Activated CD4-positive, alpha-beta T cell treated with anti-CD3 and anti-CD28 coated beads, Interleukin-2, amount 10 ng/mL, durations not matched to agents 24 days and 14 days (primary cell): ENCODE measurements around the gene SOX10. TPM values are rescaled to one million over a fixed set of nuclear protein-coding genes. Genes with fewer than 3 reads are reported as not detected.
"Not testable (repeated sequence)": the region's sequence is repeated elsewhere in the genome, so short reads cannot be mapped to it uniquely, and the experiment has no call there.

ENCODE experiments used
- DNase-seq: peaks from one replicate; pipeline ENCODE4 v3.0.0; 2022
- H3K27ac Mint-ChIP-seq: one replicate; pipeline ENCODE4 v1.8.0; 2022; ENCODE audit warnings: mild to moderate bottlenecking, mixed read lengths
- H3K27me3 Mint-ChIP-seq: one replicate; pipeline ENCODE4 v1.8.0; 2022; ENCODE audit warnings: mixed read lengths
- H3K36me3 Mint-ChIP-seq: one replicate; pipeline ENCODE4 v1.8.0; 2022; ENCODE audit warnings: low read depth, mild to moderate bottlenecking, mixed read lengths
- H3K4me1 Mint-ChIP-seq: one replicate; pipeline ENCODE4 v1.8.0; 2021; ENCODE audit warnings: mixed read lengths
- H3K4me3 Mint-ChIP-seq: one replicate; pipeline ENCODE4 v1.8.0; 2022; ENCODE audit warnings: mild to moderate bottlenecking, moderate library complexity, mixed read lengths
- H3K9me3 Mint-ChIP-seq: one replicate; pipeline ENCODE4 v1.8.0; 2021; ENCODE audit warnings: mixed read lengths
- intact Hi-C: fragments of 100-400 bp; cut with micrococcal nuclease; formaldehyde crosslinking; loops from one replicate; pipeline ENCODE4 v1.15.1; 2023
- total RNA-seq: library from RNA; stranded (reverse); gene quantifications from 2 replicates; pipeline ENCODE4 v1.2.3, GENCODE V29; 2022

SOX10 gene
- total RNA-seq, 1 donor from 2014 or later, result not detected

DNA sequence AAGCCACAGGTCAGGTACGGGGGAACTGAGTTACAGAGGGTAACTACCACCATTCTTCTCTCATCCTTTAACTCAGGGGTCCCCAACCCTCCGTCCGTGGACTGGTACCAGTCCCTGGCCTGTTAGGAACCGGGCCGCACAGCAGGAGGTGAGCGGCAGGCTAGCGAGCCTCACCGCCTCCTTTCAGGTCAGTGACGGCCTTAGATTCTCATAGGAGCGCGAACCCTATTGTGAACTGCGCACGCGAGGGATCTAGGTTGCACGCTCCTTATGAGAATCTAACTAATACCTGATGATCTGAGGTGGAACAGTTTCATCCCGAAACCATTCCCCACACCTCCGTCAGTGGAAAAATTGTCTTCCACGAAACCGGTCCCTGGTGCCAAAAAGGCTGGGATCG is 31.7 kb downstream of the SOX10 start:
- H3K4me3 Mint-ChIP-seq, result peak overlapping the region; percentile 92
- peaks cover 22% of the 10 kb centered on the region for H3K36me3 Mint-ChIP-seq
- H3K27ac Mint-ChIP-seq, H3K9me3 Mint-ChIP-seq: not testable (repeated sequence)
- DNase-seq, result peak; percentile 65
- peaks cover 22% of the 10 kb centered on the region for H3K4me1 Mint-ChIP-seq
- intact Hi-C loops, result loop anchor here (1.0 to 5.0 kb wide), 5 partner anchors 13 to 146 kb away; partner anchors contain the start of genes ANKRD54, GCAT and MICALL1
- peaks cover 14% of the 10 kb centered on the region for H3K27me3 Mint-ChIP-seq

DNA sequence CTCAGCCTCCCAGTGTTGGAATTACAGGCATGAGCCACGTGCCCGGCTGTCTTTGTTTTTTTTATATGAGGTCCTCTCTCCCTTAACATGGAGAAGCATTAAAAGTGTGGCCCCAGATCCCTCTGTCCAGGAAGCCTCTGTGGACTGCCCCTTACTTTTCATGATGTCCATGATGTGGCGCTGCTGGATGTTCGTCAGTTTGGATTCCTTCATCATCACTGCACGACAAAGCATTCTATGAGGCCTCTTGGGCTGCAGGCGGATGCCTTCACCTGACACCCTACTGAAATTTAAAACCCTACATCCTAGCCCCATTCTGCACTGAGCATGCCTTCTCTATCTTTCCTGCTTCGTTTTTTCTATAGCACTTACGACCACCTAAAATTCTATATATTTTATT is 33.0 kb downstream of the SOX10 start:
- Mint-ChIP-seq H3K4me3 (no peak overlapping the region), H3K36me3 (peaks cover 10% of the 10 kb centered on the region), H3K27ac (no peak overlapping the region), H3K4me1 (peaks cover 19% of the 10 kb centered on the region), H3K27me3 (peaks cover 14% of the 10 kb centered on the region), H3K9me3 (no peaks in the 10 kb centered on the region)
- intact Hi-C loops, result loop anchor here (5.0 kb wide), 1 partner anchor 44 kb away; the partner anchor contains the start of gene MICALL1
- DNase-seq, result no peak

GRCh38 chr22:37947142-37947795 is 37.1 kb downstream of the SOX10 start:
- H3K4me1 Mint-ChIP-seq, H3K27me3 Mint-ChIP-seq, H3K4me3 Mint-ChIP-seq, intact Hi-C loops, H3K27ac Mint-ChIP-seq, H3K36me3 Mint-ChIP-seq, DNase-seq, H3K9me3 Mint-ChIP-seq: not testable (repeated sequence)

- H3K27me3 Mint-ChIP-seq, H3K4me1 Mint-ChIP-seq, DNase-seq, H3K4me3 Mint-ChIP-seq, H3K27ac Mint-ChIP-seq, H3K9me3 Mint-ChIP-seq, intact Hi-C loops: not testable (repeated sequence)
- peaks cover 11% of the 10 kb centered on the region for H3K36me3 Mint-ChIP-seq
Observed at GRCh38 chr22:37944423-37944822, 39.9 kb downstream of the SOX10 start.

- no peak for DNase-seq
- Mint-ChIP-seq H3K27me3 (no peaks in the 10 kb centered on the region), H3K27ac (no peak overlapping the region), H3K4me1 (no peaks in the 10 kb centered on the region), H3K4me3 (no peak overlapping the region), H3K9me3 (no peaks in the 10 kb centered on the region), H3K36me3 (peaks cover 11% of the 10 kb centered on the region)
- intact Hi-C loops, result no loop called here
Observed at GRCh38 chr22:37943825-37944198, 40.5 kb downstream of the SOX10 start.

GRCh38 chr22:37943136-37943824 is 41.1 kb downstream of the SOX10 start:
- no peak overlapping the region for H3K27ac Mint-ChIP-seq
- no peaks in the 10 kb centered on the region for H3K27me3 Mint-ChIP-seq
- H3K9me3 Mint-ChIP-seq, result no peaks in the 10 kb centered on the region
- intact Hi-C loops, result no loop called here
- H3K4me1 Mint-ChIP-seq, result no peaks in the 10 kb centered on the region
- no peak overlapping the region for H3K4me3 Mint-ChIP-seq
- DNase-seq, result no peak
- peaks cover 11% of the 10 kb centered on the region for H3K36me3 Mint-ChIP-seq

DNA sequence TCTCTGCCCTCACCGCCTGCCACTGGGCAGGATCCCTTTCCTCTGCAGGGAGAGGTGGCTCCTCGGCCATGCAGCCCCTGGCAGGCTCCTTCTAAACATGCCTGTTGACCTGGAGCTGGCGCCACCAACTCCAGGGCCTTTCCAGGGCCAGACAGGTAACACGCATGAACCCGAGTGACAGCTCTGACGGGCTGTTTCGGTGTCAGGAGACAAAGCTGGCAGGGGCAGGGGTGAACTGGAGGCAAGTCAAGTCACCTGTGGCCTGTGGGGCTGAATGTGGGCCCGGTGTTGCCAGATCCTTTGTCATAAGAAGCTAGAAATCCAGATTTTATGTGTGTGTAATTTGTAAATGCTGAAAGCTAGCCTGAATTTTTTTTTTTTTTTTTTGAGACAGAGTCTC is 42.2 kb downstream of the SOX10 start:
- no peak overlapping the region for H3K27ac Mint-ChIP-seq
- H3K36me3 Mint-ChIP-seq, result peaks cover 14% of the 10 kb centered on the region
- no peak overlapping the region for H3K4me3 Mint-ChIP-seq
- no peaks in the 10 kb centered on the region for H3K4me1 Mint-ChIP-seq
- H3K9me3 Mint-ChIP-seq, result no peaks in the 10 kb centered on the region
- intact Hi-C loops, result no loop called here
- DNase-seq, result no peak
- no peaks in the 10 kb centered on the region for H3K27me3 Mint-ChIP-seq

DNA sequence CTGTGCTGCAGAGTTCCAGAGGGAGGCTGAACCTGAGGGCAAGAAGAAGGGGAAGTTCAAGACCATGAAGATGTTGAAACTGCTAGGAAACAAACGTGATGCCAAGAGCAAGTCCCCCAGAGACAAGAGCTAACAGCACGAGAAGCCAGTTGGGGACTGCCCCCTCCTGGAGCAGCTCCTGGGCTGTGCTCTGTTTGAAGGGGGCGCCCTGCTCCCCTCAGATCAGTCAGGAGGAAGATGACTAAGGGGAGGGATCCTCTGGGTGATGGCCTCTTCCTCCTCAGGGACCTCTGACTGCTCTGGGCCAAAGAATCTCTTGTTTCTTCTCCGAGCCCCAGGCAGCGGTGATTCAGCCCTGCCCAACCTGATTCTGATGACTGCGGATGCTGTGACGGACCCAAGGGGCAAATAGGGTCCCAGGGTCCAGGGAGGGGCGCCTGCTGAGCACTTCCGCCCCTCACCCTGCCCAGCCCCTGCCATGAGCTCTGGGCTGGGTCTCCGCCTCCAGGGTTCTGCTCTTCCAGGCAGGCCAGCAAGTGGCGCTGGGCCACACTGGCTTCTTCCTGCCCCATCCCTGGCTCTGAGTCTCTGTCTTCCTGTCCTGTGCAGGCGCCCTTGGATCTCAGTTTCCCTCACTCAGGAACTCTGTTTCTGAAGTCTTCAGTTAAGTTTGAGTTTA is 43.5 kb downstream of the SOX10 start:
- Mint-ChIP-seq H3K36me3 (peaks cover 16% of the 10 kb centered on the region), H3K4me3 (no peak overlapping the region), H3K9me3 (no peaks in the 10 kb centered on the region), H3K27me3 (no peaks in the 10 kb centered on the region), H3K27ac (no peak overlapping the region), H3K4me1 (no peaks in the 10 kb centered on the region)
- DNase-seq, result no peak
- intact Hi-C loops, result no loop called here

DNA sequence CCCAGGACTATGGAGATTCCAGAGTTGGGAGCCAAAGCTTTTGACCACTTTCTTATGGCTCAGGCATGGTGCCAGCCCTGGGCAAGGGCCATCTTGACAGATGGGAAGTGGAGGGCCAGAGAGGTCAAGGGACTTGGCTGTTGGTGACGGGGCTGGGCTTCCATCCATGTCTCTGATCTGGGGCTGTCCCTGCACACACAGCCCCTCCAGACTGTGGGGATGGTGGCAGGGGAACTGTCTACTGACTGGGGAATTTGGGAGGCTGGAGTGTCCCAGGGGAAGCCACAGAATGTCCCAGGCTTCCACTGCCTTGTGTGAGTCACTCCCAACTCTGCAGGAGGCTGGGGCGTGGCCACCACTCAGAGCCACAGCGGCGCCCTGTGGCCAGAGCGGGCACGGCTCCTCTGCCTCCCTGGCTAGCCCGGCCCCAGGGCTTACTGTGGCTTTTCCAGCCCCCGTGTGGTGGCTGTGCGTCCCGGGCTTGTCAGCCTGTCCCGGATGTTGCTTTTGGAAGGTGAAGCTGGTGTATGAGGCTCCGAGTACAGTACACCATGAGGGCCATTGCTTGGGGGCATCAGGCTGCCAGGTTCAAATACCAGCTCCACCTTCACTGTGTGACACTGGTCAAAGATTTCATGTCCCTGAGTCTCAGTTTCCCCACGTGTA is 50.5 kb downstream of the SOX10 start:
- H3K4me1 Mint-ChIP-seq, result peaks cover 9% of the 10 kb centered on the region
- H3K27ac Mint-ChIP-seq, result peak overlapping the region; percentile 51
- no peaks in the 10 kb centered on the region for H3K27me3 Mint-ChIP-seq
- intact Hi-C loops, result loop anchor here (1.0 to 5.0 kb wide), 5 partner anchors 19 to 117 kb away; partner anchors contain the start of genes C22orf23, EIF3L, MICALL1 and POLR2F
- no peaks in the 10 kb centered on the region for H3K9me3 Mint-ChIP-seq
- peaks cover 13% of the 10 kb centered on the region for H3K36me3 Mint-ChIP-seq
- peak; percentile 96 for DNase-seq
- no peak overlapping the region for H3K4me3 Mint-ChIP-seq

DNA sequence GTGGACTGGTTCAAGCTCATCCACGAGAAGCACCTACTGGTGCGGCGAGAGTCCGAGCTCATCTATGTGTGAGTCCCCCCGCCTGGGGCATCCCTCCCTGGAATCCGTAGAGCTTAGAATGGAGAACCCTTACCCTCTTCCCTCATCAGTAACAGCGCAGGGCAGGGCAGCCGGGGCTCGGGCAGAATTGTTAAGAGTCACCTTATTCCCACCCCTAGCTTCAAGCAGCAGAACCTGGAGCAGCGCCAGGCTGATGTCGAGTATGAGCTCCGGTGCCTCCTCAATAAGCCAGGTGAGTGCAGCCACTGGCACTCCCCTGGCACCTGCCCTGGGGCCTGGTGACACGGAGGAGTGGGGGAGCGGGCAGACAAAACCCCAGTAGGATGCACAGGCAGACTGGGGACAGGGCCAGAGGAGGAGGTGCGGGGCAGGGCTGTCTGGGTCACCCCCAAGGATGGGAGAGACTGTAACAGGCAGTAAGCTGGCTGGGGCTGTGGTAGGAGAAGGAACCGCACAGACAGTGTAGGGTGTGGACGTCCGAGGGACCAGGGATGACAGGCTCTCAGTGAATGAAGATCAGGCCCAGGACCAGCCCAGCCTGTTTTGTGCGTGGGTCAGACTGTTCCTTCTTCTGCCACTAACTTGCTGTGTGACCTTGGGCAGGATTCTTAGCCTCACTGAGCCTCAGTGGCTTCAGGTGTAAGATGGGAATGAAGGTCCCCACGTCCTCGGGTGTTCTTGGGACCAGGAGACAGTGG is 51.4 kb downstream of the SOX10 start:
- no peak overlapping the region for H3K27ac Mint-ChIP-seq
- H3K36me3 Mint-ChIP-seq, result peaks cover 17% of the 10 kb centered on the region
- peaks cover 9% of the 10 kb centered on the region for H3K4me1 Mint-ChIP-seq
- H3K4me3 Mint-ChIP-seq, result no peak overlapping the region
- no peaks in the 10 kb centered on the region for H3K27me3 Mint-ChIP-seq
- DNase-seq, result no peak
- intact Hi-C loops, result loop anchor here (5.0 kb wide), 1 partner anchor 36 kb away; no protein-coding TSS in a partner anchor
- no peaks in the 10 kb centered on the region for H3K9me3 Mint-ChIP-seq

DNA sequence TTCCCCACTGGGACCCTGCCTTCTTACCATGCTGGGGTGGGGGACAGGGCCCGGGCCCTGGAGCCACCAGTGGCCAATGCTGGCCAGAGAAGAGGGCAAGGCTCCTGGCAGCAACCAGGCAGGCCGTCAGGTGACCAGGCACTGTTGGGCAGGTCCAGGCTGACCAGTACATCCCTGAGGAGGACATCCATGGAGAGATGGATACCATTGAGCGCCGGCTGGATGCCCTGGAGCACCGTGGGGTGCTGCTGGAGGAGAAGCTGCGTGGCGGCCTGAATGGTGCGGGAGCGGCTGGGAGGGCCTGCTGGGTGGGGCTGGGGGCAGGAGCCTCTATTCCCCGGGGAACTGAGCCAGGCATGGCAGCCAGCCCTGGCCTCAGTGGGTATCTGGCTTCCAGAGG is 52.0 kb downstream of the SOX10 start:
- no peak overlapping the region for H3K4me3 Mint-ChIP-seq
- no peaks in the 10 kb centered on the region for H3K9me3 Mint-ChIP-seq
- peaks cover 9% of the 10 kb centered on the region for H3K4me1 Mint-ChIP-seq
- intact Hi-C loops, result loop anchor here (5.0 kb wide), 1 partner anchor 35 kb away; no protein-coding TSS in a partner anchor
- H3K27ac Mint-ChIP-seq, result no peak overlapping the region
- peaks cover 13% of the 10 kb centered on the region for H3K36me3 Mint-ChIP-seq
- DNase-seq, result no peak
- H3K27me3 Mint-ChIP-seq, result no peaks in the 10 kb centered on the region

GRCh38 chr22:37931893-37932389 is 52.4 kb downstream of the SOX10 start:
- DNase-seq, result no peak
- Mint-ChIP-seq H3K27ac (peak overlapping the region; percentile 29), H3K27me3 (no peaks in the 10 kb centered on the region), H3K9me3 (no peaks in the 10 kb centered on the region), H3K36me3 (peaks cover 13% of the 10 kb centered on the region), H3K4me3 (no peak overlapping the region), H3K4me1 (peaks cover 9% of the 10 kb centered on the region)
- intact Hi-C loops, result loop anchor here (5.0 kb wide), 1 partner anchor 35 kb away; no protein-coding TSS in a partner anchor

DNA sequence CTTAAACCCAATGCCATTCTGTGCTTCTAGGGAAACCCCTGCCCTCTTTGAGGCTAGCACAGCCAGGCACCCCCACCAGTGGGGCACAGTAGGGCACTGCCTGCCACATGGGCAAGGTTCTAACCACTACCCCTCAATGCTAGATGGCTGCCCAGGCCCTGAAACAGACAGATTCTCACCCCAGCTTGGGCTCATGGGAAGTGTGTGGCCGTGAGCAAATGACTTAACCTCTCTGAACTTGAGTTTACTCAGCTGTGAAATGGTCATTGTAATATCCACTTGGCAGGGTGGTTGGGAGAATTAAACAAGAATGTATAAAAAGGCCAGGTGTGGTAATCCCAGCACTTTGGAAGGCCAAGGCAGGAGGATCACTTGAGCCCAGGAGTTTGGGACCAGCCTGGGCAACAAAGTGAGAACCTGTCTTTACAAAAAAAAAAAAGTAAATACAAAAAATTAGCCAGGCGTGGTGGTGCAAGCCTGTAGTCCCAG is 53.4 kb downstream of the SOX10 start:
- H3K9me3 Mint-ChIP-seq, result no peaks in the 10 kb centered on the region
- peak overlapping the region; percentile 40 for H3K27ac Mint-ChIP-seq
- H3K36me3 Mint-ChIP-seq, result peaks cover 12% of the 10 kb centered on the region
- H3K27me3 Mint-ChIP-seq, result no peaks in the 10 kb centered on the region
- peaks cover 9% of the 10 kb centered on the region for H3K4me1 Mint-ChIP-seq
- DNase-seq, result no peak
- no peak overlapping the region for H3K4me3 Mint-ChIP-seq
- intact Hi-C loops, result loop anchor here (5.0 kb wide), 1 partner anchor 34 kb away; no protein-coding TSS in a partner anchor
